HCT116 (cell line): Measurements from ENCODE around the gene KRT82.

Source experiments
- EZH2 ChIP-seq: fragments of 200-600 bp; sonication (generic); IDR thresholded peaks from 2 replicates; pipeline ENCODE4 v1.6.1; 2017; ENCODE audit warnings: antibody characterized with exemption, mixed run types
- JUND ChIP-seq: IDR thresholded peaks from 2 replicates; pipeline ENCODE4 v1.6.1; 2012
- POLR2A ChIP-seq: IDR thresholded peaks from 2 replicates; pipeline ENCODE4 v1.7.0; 2011; ENCODE audit warnings: borderline replicate concordance; ENCODE audit not compliant: insufficient read depth, insufficient read length; ENCODE audit errors: extremely low read depth
- RAD21 ChIP-seq: IDR thresholded peaks from 2 replicates; pipeline ENCODE4 v1.6.1; 2012; ENCODE audit warnings: low read depth, mild to moderate bottlenecking
- SP1 ChIP-seq: IDR thresholded peaks from 2 replicates; pipeline ENCODE4 v1.6.1; 2012; ENCODE audit warnings: low read depth
- ZNF274 ChIP-seq: fragments of 200-500 bp; sonication (Bioruptor generic); IDR thresholded peaks from 2 replicates; pipeline ENCODE4 v1.6.1; 2014; ENCODE audit warnings: mild to moderate bottlenecking, low read depth, low read length, inconsistent platforms
- TF ChIP-seq, protein P1 (sequence below), 3 experiments: fragments of 200-600 bp in 1 of 3; sonication (generic) in 1 of 3; IDR thresholded peaks in 2 of 3; conservative IDR thresholded peaks in 1 of 3; 2 replicates each; pipeline ENCODE4 v1.5.1; 2012 to 2017; ENCODE audit warnings: low read depth in 2 of 3, low read length in 2 of 3, antibody characterized with exemption in 1 of 3, borderline replicate concordance in 1 of 3, control low read depth in 1 of 3, mild to moderate bottlenecking in 1 of 3, mixed read lengths in 1 of 3, mixed run types in 1 of 3, moderate library complexity in 1 of 3; ENCODE audit not compliant: insufficient read depth in 1 of 3

DNA sequence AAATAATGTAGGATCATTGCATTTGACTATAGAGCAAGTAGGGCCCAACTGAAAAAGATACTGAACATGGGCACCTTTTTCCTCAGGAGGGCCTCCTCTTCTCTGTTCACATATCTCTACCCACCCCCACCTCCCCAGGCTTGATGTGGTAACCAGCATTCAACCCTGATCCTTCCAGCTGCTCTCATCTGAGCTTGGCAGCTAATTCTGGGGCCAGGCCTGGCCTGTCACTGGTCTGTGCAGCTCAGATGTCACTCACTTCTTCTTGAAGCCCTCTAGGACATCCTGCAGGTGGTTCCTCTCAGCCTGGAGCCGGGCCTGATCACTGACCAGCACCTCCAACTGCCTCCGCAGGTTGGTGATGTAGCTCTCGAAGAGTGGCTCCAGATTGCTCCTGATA lies 22.8 kb downstream of the KRT82 start:
- TF ChIP-seq, protein P1, sequence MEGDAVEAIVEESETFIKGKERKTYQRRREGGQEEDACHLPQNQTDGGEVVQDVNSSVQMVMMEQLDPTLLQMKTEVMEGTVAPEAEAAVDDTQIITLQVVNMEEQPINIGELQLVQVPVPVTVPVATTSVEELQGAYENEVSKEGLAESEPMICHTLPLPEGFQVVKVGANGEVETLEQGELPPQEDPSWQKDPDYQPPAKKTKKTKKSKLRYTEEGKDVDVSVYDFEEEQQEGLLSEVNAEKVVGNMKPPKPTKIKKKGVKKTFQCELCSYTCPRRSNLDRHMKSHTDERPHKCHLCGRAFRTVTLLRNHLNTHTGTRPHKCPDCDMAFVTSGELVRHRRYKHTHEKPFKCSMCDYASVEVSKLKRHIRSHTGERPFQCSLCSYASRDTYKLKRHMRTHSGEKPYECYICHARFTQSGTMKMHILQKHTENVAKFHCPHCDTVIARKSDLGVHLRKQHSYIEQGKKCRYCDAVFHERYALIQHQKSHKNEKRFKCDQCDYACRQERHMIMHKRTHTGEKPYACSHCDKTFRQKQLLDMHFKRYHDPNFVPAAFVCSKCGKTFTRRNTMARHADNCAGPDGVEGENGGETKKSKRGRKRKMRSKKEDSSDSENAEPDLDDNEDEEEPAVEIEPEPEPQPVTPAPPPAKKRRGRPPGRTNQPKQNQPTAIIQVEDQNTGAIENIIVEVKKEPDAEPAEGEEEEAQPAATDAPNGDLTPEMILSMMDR (IDR thresholded peaks at IDR 0.05 in 2 of 3, conservative IDR thresholded peaks at IDR 0.05 in 1 of 3; ENCODE audit: borderline replicate concordance in 1 of 3, insufficient read depth in 1 of 3, low read depth in 2 of 3, low read length in 2 of 3) = no peak
- TF ChIP-seq JUND (no peak), EZH2 (no peak), SP1 (no peak), ZNF274 (no peak), POLR2A (no peak), RAD21 (no peak)
